GM19468 (cell line): ENCODE data around the gene FGF11.

ENCODE experiments used
- ATAC-seq: cut with Tn5 transposase; IDR thresholded peaks from one replicate; pipeline ENCODE4 v1.9.1; 2021; ENCODE audit warnings: mild to moderate bottlenecking, moderate library complexity, moderate number of reproducible peaks; ENCODE audit not compliant: unreplicated experiment; ENCODE audit errors: extremely low read depth

Gene FGF11

GRCh38 chr17:7426896-7427489 is 12.3 kb upstream of the FGF11 start:
- no peak for ATAC-seq

- no peak for ATAC-seq
Measured at GRCh38 chr17:7427549-7427948, 11.8 kb upstream of the FGF11 start.

DNA sequence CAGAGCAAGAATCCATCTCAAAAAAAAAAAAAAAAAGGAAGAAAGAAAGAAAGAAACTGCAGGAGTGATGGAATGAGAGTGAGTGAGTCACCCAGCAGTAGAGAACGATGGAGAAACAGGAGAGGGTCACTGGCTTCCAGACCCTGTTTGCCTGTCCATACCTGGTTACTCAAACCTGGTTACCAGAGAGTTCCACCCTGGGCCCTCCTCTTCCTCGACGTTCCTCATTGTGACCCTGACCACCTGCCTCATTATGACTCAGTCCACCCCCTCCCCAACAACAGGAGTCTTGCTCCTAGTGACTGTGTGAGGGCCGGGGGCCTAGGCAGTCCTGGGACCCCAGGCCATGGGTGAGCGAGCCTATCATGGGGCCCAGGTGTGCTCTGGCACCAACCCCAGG is 10.8 kb upstream of the FGF11 start, which contains the start of gene SPEM3:
Gene SPEM3 (plus strand): TSS at position 301 of the 400 bp plus-strand sequence. CDS start 46 bp downstream, at position 347.
- no peak for ATAC-seq

GRCh38 chr17:7429722-7430121 is 9.6 kb upstream of the FGF11 start:
- no peak for ATAC-seq

DNA sequence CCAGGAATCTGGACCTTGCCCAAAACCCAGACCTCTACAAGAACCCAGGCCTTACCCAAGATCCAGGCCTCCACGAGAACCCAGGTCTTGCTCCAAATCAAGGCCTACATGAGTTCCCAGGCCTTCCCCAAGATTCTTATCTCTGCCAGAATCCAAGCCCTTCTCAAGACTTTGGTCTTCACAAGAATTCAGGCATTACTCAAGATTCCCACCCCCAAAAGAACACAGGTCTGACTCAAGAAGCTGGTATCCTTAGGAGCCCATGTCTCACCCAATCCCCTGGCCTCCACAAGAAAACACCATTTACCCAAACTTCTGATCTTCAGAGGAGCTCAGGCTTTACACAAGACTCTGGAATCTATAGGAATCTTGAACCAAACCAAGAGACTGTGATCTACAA is 8.1 kb upstream of the FGF11 start:
- no peak for ATAC-seq

DNA sequence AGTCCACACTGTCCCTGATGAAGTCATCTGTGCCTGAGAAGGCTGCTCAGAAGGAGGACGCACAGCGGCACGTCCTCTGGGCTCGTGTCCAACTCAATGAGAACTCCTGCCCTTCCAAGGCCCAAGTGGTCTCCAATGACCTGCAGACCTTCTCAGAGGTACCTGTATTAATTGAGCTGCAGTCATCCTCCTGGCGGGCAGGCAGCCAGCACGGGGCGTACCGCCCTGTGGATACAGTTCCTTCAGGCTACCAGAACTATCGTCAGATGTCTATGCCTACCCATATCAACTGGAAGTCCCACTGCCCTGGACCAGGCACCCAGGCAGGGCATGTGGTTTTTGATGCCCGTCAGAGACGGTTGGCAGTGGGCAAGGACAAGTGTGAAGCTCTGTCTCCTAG is 7.0 kb upstream of the FGF11 start:
- ATAC-seq: no peak

GRCh38 chr17:7435676-7436555 is 3.4 kb upstream of the FGF11 start:
- no peak for ATAC-seq

DNA sequence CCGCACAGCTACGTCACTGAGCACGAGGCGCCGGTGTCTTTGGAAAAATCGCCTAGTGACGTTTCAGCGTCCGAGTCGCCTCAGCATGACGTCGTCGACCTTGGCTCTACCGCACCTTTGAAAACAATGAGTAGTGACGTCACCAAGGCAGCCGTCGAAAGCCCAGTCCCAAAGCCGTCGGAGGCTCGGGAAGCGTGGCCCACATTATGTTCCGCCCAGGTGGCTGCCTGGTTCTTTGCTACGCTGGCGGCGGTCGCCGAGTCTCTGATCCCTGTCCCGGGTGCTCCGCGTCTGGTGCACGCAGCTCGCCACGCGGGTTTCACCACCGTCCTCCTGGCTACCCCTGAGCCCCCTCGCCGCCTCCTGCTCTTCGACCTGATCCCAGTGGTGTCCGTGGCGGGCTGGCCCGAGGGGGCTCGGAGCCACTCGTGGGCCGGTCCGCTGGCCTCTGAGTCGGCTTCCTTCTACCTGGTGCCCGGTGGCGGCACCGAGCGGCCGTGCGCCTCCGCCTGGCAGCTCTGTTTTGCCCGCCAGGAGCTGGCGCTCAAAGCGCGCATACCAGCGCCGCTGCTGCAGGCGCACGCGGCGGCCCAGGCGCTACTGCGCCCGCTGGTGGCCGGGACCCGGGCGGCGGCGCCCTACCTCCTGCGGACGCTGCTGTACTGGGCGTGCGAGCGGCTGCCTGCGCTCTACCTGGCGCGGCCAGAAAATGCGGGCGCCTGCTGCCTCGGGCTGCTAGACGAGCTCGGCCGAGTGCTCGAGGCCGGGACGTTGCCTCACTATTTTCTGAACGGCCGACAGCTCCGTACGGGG is 2.5 kb upstream of the FGF11 start:
- no peak for ATAC-seq

DNA sequence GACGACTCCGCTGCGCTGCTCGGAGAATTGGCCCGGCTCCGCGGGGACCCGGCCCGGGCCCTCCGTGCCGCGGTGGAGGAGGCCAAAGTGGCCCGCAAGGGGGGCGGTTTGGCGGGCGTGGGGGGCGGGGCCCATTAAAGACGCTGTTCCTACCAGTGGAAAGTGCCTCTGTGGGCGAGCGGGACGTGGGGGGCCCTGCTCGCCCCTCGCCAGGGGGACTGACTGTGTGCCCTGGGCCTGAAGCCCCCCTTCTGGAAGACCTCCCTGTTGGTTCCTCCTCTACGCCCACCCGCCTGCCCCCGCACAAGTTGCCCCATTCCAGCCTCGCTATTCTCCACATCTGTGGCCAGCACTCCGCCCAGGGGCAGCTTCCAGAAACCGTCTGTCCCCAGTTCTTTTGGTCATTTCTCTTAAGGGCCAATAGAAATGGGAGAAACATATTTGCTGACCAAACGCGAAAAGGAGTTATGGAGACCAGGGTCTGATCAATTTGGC is 1.9 kb upstream of the FGF11 start:
- no peak for ATAC-seq

DNA sequence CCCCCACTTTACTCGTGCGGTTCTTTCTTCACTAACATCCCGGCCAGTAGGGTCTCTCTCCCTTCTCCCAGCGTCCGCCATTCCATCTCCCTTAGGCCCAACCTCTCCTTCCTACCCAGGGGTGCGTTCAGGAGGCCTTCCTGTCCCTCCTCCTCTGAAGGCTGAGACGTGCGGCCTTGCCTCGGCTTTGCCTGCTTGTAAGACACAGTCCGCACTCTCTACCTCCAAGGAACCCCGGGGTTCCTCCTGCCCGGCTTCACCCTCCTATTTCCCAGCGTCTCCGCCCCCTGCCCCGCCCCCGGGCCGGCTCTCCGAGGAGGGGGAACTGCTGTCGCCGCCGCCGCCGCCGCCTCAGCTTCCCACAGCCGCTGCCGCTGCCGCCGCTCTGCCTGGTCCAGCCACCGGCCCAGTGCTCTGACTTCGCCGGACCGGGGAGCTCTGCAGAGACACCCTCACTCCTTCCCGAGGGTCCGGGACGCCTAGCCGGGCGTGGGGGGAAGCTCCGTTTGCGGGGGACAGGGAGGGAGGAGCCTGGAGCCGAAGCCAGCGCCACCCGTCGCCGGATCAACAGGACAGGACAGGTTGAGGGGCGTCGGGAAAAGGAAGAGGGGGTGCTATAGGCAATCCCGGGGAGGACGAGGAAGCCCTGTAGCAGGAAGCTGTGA is 1.2 kb upstream of the FGF11 start:
- ATAC-seq: no peak

DNA sequence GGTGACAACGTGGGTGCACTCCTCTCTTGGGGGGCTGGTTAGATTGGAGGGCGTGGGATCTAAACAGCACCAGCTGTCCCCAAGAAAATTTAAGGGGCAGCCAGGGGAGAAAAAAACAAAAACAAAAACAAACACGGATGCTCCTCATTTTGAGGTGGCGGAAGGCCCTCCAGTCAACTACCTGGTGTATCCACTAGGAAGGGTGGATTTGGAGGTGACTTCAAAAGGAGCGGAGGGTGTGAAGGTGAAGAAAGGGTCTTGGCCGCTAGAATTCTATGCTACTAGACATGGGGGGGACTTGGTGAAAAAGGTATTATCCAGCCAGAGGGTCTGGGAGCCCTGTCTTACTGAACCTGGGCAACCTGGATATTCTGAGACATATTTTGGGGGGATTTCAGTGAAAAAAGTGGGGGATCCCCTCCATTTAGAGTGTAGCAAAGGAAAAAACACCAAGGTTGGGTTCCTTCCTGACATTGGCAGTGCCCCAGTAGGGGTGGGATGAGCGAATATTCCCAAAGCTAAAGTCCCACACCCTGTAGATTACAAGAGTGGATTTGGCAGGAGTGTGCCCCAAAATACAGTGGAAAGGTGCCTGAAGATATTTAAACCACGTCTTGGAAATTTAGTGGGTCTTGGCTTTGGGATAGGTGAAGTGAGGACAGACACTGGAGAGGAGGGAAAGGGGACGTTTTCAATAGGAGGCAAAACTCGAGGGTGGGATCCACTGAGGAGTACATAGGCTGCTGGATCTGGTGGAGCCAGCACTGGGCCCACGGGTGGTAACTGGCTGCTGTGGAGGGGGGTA is 454 bp upstream of the FGF11 start:
- ATAC-seq: no peak

DNA sequence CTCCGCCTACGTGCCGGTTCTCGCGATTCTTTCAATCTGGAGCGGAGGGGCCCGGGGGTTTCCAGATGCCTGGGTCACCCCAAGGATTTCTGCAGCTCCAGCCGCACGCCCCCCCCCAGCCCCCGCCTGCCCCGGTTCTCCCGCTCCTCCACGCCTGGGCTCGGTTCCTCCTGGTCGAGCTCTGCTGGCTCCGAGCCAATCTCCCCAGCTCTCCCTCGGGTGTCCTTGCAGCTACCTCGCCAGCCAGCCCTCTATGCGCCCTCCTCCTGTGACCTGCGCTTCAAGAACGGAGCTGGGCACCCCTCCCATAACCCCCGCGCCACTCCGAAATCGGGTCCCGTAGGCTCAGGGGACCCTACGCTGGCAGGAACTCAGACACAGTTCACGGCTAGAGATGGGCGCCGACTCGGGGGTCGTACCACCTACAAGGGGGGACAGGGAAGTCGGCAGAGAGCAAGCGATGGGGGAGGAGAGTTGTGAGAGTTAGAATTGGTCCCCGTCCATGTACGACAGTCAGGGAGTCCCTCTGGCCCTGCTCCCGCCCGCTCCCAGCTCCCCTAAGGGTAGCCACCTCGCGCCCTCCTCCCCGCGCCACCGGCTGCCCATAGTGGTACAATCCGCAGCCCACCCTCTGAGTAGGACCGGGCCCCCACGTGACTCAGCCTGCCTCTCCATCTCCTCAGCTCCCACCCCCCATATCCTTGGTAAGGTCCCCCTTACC is 961 bp downstream of the FGF11 start:
- no peak for ATAC-seq

- no peak for ATAC-seq
Measured at GRCh38 chr17:7440834-7441195, 1.5 kb downstream of the FGF11 start.

DNA sequence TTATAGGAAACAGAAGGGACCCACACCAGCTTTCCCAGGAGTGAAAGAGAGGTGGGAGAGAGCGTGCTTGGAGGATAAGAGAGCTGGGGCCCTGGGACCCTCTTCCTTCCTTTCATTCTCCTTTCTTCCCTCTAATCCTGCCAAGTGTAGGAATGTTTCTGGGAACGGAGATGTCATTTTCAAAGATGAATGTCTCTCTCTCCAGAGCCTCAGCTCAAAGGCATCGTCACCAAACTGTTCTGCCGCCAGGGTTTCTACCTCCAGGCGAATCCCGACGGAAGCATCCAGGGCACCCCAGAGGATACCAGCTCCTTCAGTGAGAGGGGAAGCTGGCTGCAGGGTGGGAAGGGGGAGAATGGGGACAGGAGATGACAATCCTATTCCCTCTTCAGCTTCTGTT is 2.0 kb downstream of the FGF11 start:
- ATAC-seq: no peak

- no peak for ATAC-seq
Measured at GRCh38 chr17:7442142-7442541, 2.8 kb downstream of the FGF11 start.

DNA sequence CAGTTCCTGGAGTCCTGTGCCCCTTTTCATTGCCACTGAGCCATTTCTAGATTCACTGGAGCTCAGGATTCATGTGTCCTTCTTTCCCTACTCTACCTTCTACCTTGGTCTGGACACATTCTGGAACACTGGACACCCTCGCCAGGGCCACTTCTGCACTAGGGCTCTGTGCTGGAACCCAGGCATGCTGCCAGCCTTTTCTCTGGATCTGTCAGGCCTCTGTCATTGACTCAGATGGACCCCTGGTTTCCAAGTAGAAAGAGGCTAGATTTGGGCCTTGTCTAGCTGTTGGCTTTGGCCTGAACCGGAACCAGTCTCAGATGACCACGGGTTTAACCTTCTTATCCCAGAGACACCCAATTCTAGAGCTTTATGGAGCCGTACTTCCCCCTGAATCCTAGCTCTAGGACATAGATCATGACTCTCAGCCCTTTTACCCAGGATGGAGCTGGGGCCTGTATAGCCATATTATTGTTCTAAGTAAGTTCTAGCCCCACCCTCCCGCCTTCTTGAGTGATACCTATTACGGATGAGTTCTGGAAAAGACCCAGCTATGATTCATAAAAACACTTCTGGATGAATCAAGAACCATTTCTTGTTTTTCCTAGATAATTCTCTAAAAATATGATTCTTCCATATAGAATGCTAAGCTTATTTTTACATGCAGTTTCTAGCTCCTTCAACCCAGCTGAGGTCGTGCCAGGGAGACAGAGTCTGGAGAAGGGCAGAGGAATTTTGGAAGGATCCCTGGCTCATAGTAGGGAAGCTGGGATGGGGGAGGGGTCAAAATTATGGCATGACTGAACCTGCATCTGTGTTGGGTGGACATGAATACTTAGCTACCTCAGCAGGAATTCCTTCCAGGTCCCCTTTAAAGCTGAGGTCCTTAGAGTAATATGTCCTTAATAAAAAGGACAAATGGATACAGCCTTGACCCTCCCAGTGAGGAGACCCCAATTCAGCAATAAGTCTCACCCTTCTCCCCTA is 4.5 kb downstream of the FGF11 start:
- ATAC-seq: no peak

GRCh38 chr17:7444682-7445618 is 5.6 kb downstream of the FGF11 start, which contains the start of gene CHRNB1:
Gene CHRNB1 (plus strand): TSS chr17:7445061. CDS start chr17:7445128, 67 bp downstream.
- ATAC-seq: no peak
